VCaP (cell line): ENCODE measurements around the gene MRPL4.
"Not testable (repeated sequence)": the region's sequence is repeated elsewhere in the genome, so short reads cannot be mapped to it uniquely, and the experiment has no call there.

Experiments used
- H3K27ac ChIP-seq: fragments of 450-650 bp; 2 replicates; pipeline ENCODE4 v1.5.1; 2017
- CTCF ChIP-seq: fragments of 450-650 bp; conservative IDR thresholded peaks from 2 replicates; pipeline ENCODE4 v1.5.1; 2017; ENCODE audit warnings: mild to moderate bottlenecking, moderate library complexity

Gene MRPL4

GRCh38 chr19:10230861-10231611 is 21.0 kb upstream of the MRPL4 start, which contains the start of gene S1PR2:
Gene S1PR2, minus strand, starts transcription at chr19:10231331. Its CDS starts 6,426 bp downstream, at chr19:10224905.
- TF ChIP-seq CTCF = no peak
- peak within 1 kb of the TSS; percentile 30; the same call in 1 of the 2 replicates for H3K27ac ChIP-seq

GRCh38 chr19:10231612-10232228 is 20.3 kb upstream of the MRPL4 start:
- no peak for TF ChIP-seq CTCF
- no peak overlapping the region for H3K27ac ChIP-seq

- H3K27ac ChIP-seq = no peak overlapping the region
- no peak for TF ChIP-seq CTCF
Observed at GRCh38 chr19:10233946-10234345, 18.1 kb upstream of the MRPL4 start.

- no peak overlapping the region for H3K27ac ChIP-seq
- no peak for TF ChIP-seq CTCF
Observed at GRCh38 chr19:10235003-10235402, 17.0 kb upstream of the MRPL4 start.

- H3K27ac ChIP-seq = not testable (repeated sequence)
Observed at GRCh38 chr19:10235409-10235808, 16.6 kb upstream of the MRPL4 start.

GRCh38 chr19:10237702-10238101 is 14.3 kb upstream of the MRPL4 start:
- TF ChIP-seq CTCF = no peak
- H3K27ac ChIP-seq = no peak overlapping the region

GRCh38 chr19:10238172-10238783 is 13.7 kb upstream of the MRPL4 start:
- H3K27ac ChIP-seq = no peak overlapping the region

GRCh38 chr19:10241826-10242449 is 10.1 kb upstream of the MRPL4 start:
- not testable (repeated sequence) for H3K27ac ChIP-seq

More at GRCh38 chr19:10238172-10238783, 13.7 kb upstream of the MRPL4 start:
- TF ChIP-seq CTCF = no peak
